Keratinocyte (primary cell): ENCODE measurements around the gene SERPINA4. TPM values are rescaled to one million over a fixed set of nuclear protein-coding genes. Genes with fewer than 3 reads are reported as not detected.

ENCODE experiments used
- DNase-seq: peaks from one replicate; pipeline ENCODE4 v3.0.0-alpha.2; 2011; ENCODE audit warnings: low read depth, missing footprints, low spot score
- FAIRE-seq: peaks from 2 replicates; lab custom pipeline; 2011; peaks lifted over from hg19 to GRCh38; lab: Jason Lieb, UNC
- H2AFZ ChIP-seq: 2 replicates; pipeline ENCODE4 v1.6.0; 2012; ENCODE audit warnings: low read length, control low read depth, inconsistent platforms; ENCODE audit not compliant: control insufficient read depth
- H3K27ac ChIP-seq: 2 replicates; pipeline ENCODE4 v1.5.1; 2011; ENCODE audit warnings: low read length; ENCODE audit not compliant: control insufficient read depth, insufficient read depth
- H3K27me3 ChIP-seq: 3 replicates; pipeline ENCODE4 v1.6.0; 2011; ENCODE audit warnings: low read length; ENCODE audit not compliant: control insufficient read depth, insufficient read depth; ENCODE audit errors: extremely low read depth
- H3K36me3 ChIP-seq, 2 experiments: 2 replicates in 1 of 2; 3 replicates in 1 of 2; pipeline ENCODE4 v1.5.1; 2011; ENCODE audit warnings: low read length in 2 of 2, mild to moderate bottlenecking in 1 of 2; ENCODE audit not compliant: control insufficient read depth in 2 of 2, insufficient read depth in 2 of 2; ENCODE audit errors: extremely low read depth in 1 of 2
- H3K4me1 ChIP-seq: 3 replicates; pipeline ENCODE4 v1.5.1; 2011; ENCODE audit warnings: low read length; ENCODE audit not compliant: control insufficient read depth, insufficient read depth; ENCODE audit errors: extremely low read depth
- H3K4me2 ChIP-seq: 3 replicates; pipeline ENCODE4 v1.6.0; 2011; ENCODE audit warnings: low read depth, low read length; ENCODE audit not compliant: control insufficient read depth, insufficient read depth; ENCODE audit errors: extremely low read depth
- H3K4me3 ChIP-seq, 3 experiments: fragments of 200-600 bp in 1 of 3; sonication (generic) in 1 of 3; 2 replicates in 2 of 3; 3 replicates in 1 of 3; pipeline ENCODE4 v1.5.1; 2011 to 2016; ENCODE audit warnings: low read length in 3 of 3, mild to moderate bottlenecking in 3 of 3, control low read depth in 2 of 3, inconsistent platforms in 1 of 3, low read depth in 1 of 3, mixed read lengths in 1 of 3, mixed run types in 1 of 3, moderate library complexity in 1 of 3; ENCODE audit not compliant: control insufficient read depth in 2 of 3, insufficient read depth in 2 of 3; ENCODE audit errors: extremely low read depth in 1 of 3
- H3K79me2 ChIP-seq: 2 replicates; pipeline ENCODE4 v1.6.0; 2012; ENCODE audit warnings: low read length; ENCODE audit not compliant: control insufficient read depth, insufficient read depth
- H3K9ac ChIP-seq: 3 replicates; pipeline ENCODE4 v1.6.0; 2011; ENCODE audit warnings: low read length; ENCODE audit not compliant: control insufficient read depth, insufficient read depth; ENCODE audit errors: extremely low read depth
- H3K9me1 ChIP-seq: 3 replicates; pipeline ENCODE4 v1.6.0; 2011; ENCODE audit warnings: low read length; ENCODE audit not compliant: control insufficient read depth, insufficient read depth; ENCODE audit errors: extremely low read depth
- H3K9me3 ChIP-seq: 2 replicates; pipeline ENCODE4 v1.5.1; 2012; ENCODE audit warnings: low read depth, low read length; ENCODE audit not compliant: control insufficient read depth
- H4K20me1 ChIP-seq: 3 replicates; pipeline ENCODE4 v1.6.0; 2011; ENCODE audit warnings: low read length; ENCODE audit not compliant: control insufficient read depth, insufficient read depth; ENCODE audit errors: extremely low read depth
- CTCF ChIP-seq, 3 experiments: IDR thresholded peaks in 1 of 3; conservative IDR thresholded peaks in 1 of 3; optimal IDR thresholded peaks in 1 of 3; 2 replicates in 2 of 3; 3 replicates in 1 of 3; pipeline versions ENCODE3 to v1.5.1; 2011; ENCODE audit warnings: low read length in 3 of 3, mild to moderate bottlenecking in 3 of 3, moderate library complexity in 2 of 3, control low read depth in 1 of 3, inconsistent platforms in 1 of 3; ENCODE audit not compliant: insufficient read depth in 2 of 3; ENCODE audit errors: extremely low read depth in 1 of 3
- EZH2 ChIP-seq: IDR thresholded peaks from one replicate; pipeline ENCODE4 v1.6.1; 2012; ENCODE audit warnings: inconsistent platforms, mild to moderate bottlenecking, low read length, moderate library complexity
- dilution Hi-C: fragments of 300-500 bp; cut with MboI; formaldehyde crosslinking; loops from one replicate; pipeline ENCODE4 v1.7.0; 2020; ENCODE audit warnings: low sequenced_read_pairs; ENCODE audit not compliant: extremely low pct_ligation_motif_present
- polyA plus RNA-seq, 5 experiments: library from polyadenylated mRNA; depleted of rRNA in 3 of 5; stranded (reverse) in 3 of 5; stranded (forward) in 1 of 5; unstranded in 1 of 5; fragments of >200 nt; gene quantifications; 1 replicate in 1 of 5; 2 replicates in 3 of 5; 3 replicates in 1 of 5; pipeline versions ENCODE4 v1.2.1 to v1.2.3, GENCODE V29; 2011 to 2012; ENCODE audit warnings: missing spikeins in 2 of 5, low read depth in 1 of 5, low replicate concordance in 1 of 5

Gene SERPINA4
- polyA plus RNA-seq, 1 donor (not counting 4 experiments of a cell fraction or from before 2014, with no cell fraction given): not detected

GRCh38 chr14:94548999-94549985 is 11.9 kb upstream of the SERPINA4 start:
- FAIRE-seq (no peak), DNase-seq (no peak)
- no peaks in the 10 kb centered on the region for H3K9me1 ChIP-seq
- no peaks in the 10 kb centered on the region for H3K36me3 ChIP-seq
- no peak overlapping the region for H3K9ac ChIP-seq
- no peaks in the 10 kb centered on the region for H4K20me1 ChIP-seq
- H3K27ac ChIP-seq: no peak overlapping the region
- no peak overlapping the region for H3K4me3 ChIP-seq
- no peak overlapping the region for H3K4me2 ChIP-seq
- no peaks in the 10 kb centered on the region for H3K9me3 ChIP-seq
- no peak overlapping the region for H2AFZ ChIP-seq
- no peak for TF ChIP-seq EZH2
- peak; percentile 77 to 90 (median 86) for TF ChIP-seq CTCF (optimal IDR thresholded peaks at IDR 0.05 in 1 of 3, IDR thresholded peaks at IDR 0.05 in 1 of 3, conservative IDR thresholded peaks at IDR 0.05 in 1 of 3; ENCODE audit: extremely low read depth in 1 of 3, insufficient read depth in 2 of 3, low read length in 3 of 3)
- no peaks in the 10 kb centered on the region for H3K79me2 ChIP-seq
- no peaks in the 10 kb centered on the region for H3K27me3 ChIP-seq
- dilution Hi-C loops: no loop called here
- no peaks in the 10 kb centered on the region for H3K4me1 ChIP-seq

- Histone ChIP-seq H3K79me2 (no peaks in the 10 kb centered on the region), H3K4me3 (no peak overlapping the region), H3K9me1 (no peaks in the 10 kb centered on the region), H3K36me3 (no peaks in the 10 kb centered on the region), H3K27ac (no peak overlapping the region), H3K9ac (no peak overlapping the region), H2AFZ (no peak overlapping the region), H4K20me1 (no peaks in the 10 kb centered on the region), H3K4me1 (no peaks in the 10 kb centered on the region), H3K27me3 (no peaks in the 10 kb centered on the region), H3K9me3 (no peaks in the 10 kb centered on the region), H3K4me2 (no peak overlapping the region)
- no peak for TF ChIP-seq CTCF (optimal IDR thresholded peaks at IDR 0.05 in 1 of 3, IDR thresholded peaks at IDR 0.05 in 1 of 3, conservative IDR thresholded peaks at IDR 0.05 in 1 of 3; ENCODE audit: extremely low read depth in 1 of 3, insufficient read depth in 2 of 3, low read length in 3 of 3)
- no peak for TF ChIP-seq EZH2
- DNase-seq (no peak), FAIRE-seq (no peak)
- dilution Hi-C loops: no loop called here
Measured at GRCh38 chr14:94550041-94550440, 11.2 kb upstream of the SERPINA4 start.
